GM19395 (cell line): ENCODE measurements around the gene NBEA.
A peak's percentile ranks its signal among the peaks of the same experiment; 100 is the strongest.
"Not testable (repeated sequence)": the region's sequence is repeated elsewhere in the genome, so short reads cannot be mapped to it uniquely, and the experiment has no call there.

ENCODE experiments used
- ATAC-seq: cut with Tn5 transposase; IDR thresholded peaks from one replicate; pipeline ENCODE4 v1.9.1; 2021; ENCODE audit warnings: mild to moderate bottlenecking, moderate library complexity; ENCODE audit not compliant: unreplicated experiment

Gene NBEA

GRCh38 chr13:35058585-35058984 lies 116.5 kb downstream of the NBEA start:
- ATAC-seq: peak; percentile 91

- ATAC-seq: no peak
These were observed 144.6 kb downstream of the NBEA start for GRCh38 chr13:35086667-35087066.

GRCh38 chr13:35092251-35092650 lies 150.2 kb downstream of the NBEA start:
- no peak for ATAC-seq

- ATAC-seq: no peak
These were observed 150.7 kb downstream of the NBEA start for GRCh38 chr13:35092751-35093150.

- no peak for ATAC-seq
These were observed 151.3 kb downstream of the NBEA start for GRCh38 chr13:35093356-35093755.

- ATAC-seq: not testable (repeated sequence)
These were observed 164.7 kb downstream of the NBEA start for GRCh38 chr13:35106771-35107170.

GRCh38 chr13:35107535-35107934 lies 165.5 kb downstream of the NBEA start:
- ATAC-seq: no peak

- not testable (repeated sequence) for ATAC-seq
These were observed 171.5 kb downstream of the NBEA start for GRCh38 chr13:35113612-35114011.

- no peak for ATAC-seq
These were observed 185.4 kb downstream of the NBEA start for GRCh38 chr13:35127466-35127865.

- no peak for ATAC-seq
These were observed 187.4 kb downstream of the NBEA start for GRCh38 chr13:35129500-35129899.

- no peak for ATAC-seq
These were observed 189.4 kb downstream of the NBEA start for GRCh38 chr13:35131471-35131870.

GRCh38 chr13:35136585-35136984 lies 194.5 kb downstream of the NBEA start:
- ATAC-seq: no peak

- no peak for ATAC-seq
These were observed 197.5 kb downstream of the NBEA start for GRCh38 chr13:35139591-35139990.

GRCh38 chr13:35140321-35140720 lies 198.3 kb downstream of the NBEA start:
- ATAC-seq: no peak

- no peak for ATAC-seq
These were observed 198.8 kb downstream of the NBEA start for GRCh38 chr13:35140831-35141230.

GRCh38 chr13:35143123-35143522 lies 201.1 kb downstream of the NBEA start:
- ATAC-seq: no peak

- ATAC-seq: no peak
These were observed 202.3 kb downstream of the NBEA start for GRCh38 chr13:35144166-35144890.

- no peak for ATAC-seq
These were observed 204.6 kb downstream of the NBEA start for GRCh38 chr13:35146686-35147085.

- ATAC-seq: peak; percentile 84
These were observed 215.2 kb downstream of the NBEA start for GRCh38 chr13:35157143-35157755.

- ATAC-seq: no peak
These were observed 217.0 kb downstream of the NBEA start for GRCh38 chr13:35159041-35159440.

GRCh38 chr13:35160896-35161295 lies 218.8 kb downstream of the NBEA start:
- no peak for ATAC-seq

- ATAC-seq: no peak
These were observed 220.3 kb downstream of the NBEA start for GRCh38 chr13:35162420-35162819.

- ATAC-seq: peak; percentile 57
These were observed 221.6 kb downstream of the NBEA start for GRCh38 chr13:35163674-35164073.
